Measurements from ENCODE around the gene GSX2. TPM values are rescaled to one million over a fixed set of nuclear protein-coding genes. Genes with fewer than 3 reads are reported as not detected.
"Not testable (repeated sequence)": the region's sequence is repeated elsewhere in the genome, so short reads cannot be mapped to it uniquely, and the experiment has no call there.

Gene GSX2
- total RNA-seq, 1 donor from 2014 or later, result not detected

DNA sequence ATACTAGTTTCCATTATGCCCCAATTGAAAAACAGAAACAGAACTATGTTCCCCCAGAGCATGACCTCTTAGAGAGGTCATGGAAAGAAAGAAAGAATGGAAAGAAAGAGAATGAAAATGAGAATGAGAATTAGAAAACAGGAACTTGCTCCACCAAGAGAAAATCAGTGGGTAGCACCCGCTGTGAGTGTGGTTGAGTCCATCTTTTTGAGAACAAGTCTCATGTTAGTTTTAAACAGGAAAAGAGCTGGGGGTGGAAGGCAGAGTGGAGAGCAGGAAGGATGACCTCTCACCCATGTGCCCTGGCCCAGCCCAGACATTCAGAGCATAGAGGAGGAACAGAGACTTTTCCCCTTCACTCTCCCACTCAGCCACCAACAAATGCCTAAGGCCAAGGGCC lies 4.9 kb downstream of the GSX2 start:
- Histone ChIP-seq H3K27me3 (peaks cover 10% of the 10 kb centered on the region), H3K27ac (no peak overlapping the region), H3K4me3 (no peak overlapping the region), H3K9me3 (no peaks in the 10 kb centered on the region), H3K36me3 (no peaks in the 10 kb centered on the region), H3K4me1 (peaks cover 8 to 26% of the 10 kb centered on the region in 2 donors)
- intact Hi-C loops (cut with DNase I), result loop anchor here (5.0 kb wide), 1 partner anchor 173 kb away; no protein-coding TSS in a partner anchor
- TF ChIP-seq, protein P1, sequence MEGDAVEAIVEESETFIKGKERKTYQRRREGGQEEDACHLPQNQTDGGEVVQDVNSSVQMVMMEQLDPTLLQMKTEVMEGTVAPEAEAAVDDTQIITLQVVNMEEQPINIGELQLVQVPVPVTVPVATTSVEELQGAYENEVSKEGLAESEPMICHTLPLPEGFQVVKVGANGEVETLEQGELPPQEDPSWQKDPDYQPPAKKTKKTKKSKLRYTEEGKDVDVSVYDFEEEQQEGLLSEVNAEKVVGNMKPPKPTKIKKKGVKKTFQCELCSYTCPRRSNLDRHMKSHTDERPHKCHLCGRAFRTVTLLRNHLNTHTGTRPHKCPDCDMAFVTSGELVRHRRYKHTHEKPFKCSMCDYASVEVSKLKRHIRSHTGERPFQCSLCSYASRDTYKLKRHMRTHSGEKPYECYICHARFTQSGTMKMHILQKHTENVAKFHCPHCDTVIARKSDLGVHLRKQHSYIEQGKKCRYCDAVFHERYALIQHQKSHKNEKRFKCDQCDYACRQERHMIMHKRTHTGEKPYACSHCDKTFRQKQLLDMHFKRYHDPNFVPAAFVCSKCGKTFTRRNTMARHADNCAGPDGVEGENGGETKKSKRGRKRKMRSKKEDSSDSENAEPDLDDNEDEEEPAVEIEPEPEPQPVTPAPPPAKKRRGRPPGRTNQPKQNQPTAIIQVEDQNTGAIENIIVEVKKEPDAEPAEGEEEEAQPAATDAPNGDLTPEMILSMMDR (IDR thresholded peaks at IDR 0.05), result no peak
- DNase-seq (ENCODE audit: low spot score in 2 of 2), result no peak

DNA sequence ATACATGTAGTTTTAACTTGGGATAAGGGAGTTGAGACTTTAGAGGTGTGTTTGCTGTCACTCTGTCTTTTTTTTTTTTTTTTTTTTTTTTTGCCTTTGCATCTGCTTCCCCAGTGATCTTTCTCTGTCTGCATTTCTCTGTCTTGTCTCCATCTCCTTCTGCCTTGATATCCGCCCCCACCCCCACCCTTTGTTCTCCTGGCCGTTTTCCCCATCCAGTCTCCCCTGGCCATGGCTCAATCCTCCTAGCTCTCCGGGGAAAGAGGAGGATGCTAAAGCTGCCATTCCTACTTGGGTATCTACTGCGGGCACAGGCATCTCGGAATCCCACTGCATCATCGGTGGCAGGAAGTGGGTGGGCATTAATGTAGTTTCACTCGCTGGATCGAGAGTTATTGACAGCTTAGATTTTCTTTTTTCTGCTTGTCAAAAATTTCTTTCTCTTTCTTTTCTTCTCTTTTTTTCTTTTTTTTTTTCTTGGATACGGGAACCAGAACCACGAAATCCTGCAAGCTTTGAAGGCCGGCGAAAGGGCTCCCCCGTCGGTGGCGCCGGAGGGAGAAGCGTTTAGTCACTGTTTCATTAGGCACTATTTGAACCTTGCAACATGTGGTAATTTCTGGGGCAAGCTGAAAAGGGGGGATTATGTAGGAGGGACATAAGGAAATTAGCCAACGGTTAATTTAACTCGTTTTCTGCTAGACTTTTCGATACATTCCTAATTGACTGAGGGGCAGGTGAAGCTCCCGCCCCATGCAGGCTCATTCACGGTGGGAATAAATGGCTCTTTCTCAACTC lies 8.2 kb downstream of the GSX2 start:
- Histone ChIP-seq H3K4me3 (no peak overlapping the region), H3K36me3 (no peaks in the 10 kb centered on the region), H3K27ac (no peak overlapping the region), H3K9me3 (no peaks in the 10 kb centered on the region), H3K4me1 (peaks cover 0 to 7% of the 10 kb centered on the region in 2 donors), H3K27me3 (peaks cover 8% of the 10 kb centered on the region)
- TF ChIP-seq, protein P1 (IDR thresholded peaks at IDR 0.05), result no peak
- no peak for DNase-seq (ENCODE audit: low spot score in 2 of 2)
- intact Hi-C loops (cut with DNase I), result no loop called here

DNA sequence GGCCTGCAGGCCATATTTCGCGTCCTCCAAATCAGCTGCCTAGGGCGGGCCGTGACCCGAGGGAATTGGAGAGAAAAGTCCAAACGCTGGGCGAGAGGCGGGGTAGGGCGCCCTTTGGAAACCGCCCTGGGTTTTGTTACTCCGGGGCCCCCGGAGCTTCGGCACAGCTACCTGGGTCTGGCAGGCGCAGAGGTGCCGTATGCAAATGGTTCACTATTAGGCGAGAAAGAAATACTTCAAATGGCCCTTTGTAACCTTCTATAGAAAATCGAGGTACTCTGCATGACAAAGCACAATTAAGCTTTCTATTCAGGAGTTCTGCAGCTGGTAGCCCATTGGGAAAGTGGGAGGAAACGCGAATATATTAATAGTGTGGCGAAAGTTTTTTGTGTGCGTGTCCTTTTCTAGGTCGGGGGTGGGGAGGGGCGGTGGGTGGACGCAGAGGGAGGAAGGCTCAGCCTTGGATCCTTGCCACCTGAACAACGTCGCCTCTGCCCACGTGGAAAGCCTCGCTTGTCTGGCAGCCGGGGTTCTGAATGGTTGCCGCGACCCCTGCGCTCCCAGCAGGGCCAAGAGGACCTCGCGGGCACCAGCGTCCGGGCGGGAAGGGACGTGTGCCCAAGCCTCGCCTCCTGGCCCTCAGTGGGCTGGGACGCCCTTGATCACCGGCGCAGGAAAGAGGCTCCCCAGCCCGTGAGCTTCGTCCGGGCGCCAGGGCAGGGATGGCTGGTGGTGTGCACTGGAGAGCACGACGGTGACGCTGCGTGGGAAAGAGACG lies 9.5 kb downstream of the GSX2 start:
- Histone ChIP-seq H3K27ac (no peak overlapping the region), H3K36me3 (no peaks in the 10 kb centered on the region), H3K4me3 (peak overlapping the region; percentile 20 to 24), H3K27me3 (peaks cover 8% of the 10 kb centered on the region), H3K4me1 (peaks cover 0 to 4% of the 10 kb centered on the region in 2 donors), H3K9me3 (no peaks in the 10 kb centered on the region)
- TF ChIP-seq, protein P1 (IDR thresholded peaks at IDR 0.05), result no peak
- intact Hi-C loops (cut with DNase I), result no loop called here
- no peak for DNase-seq (ENCODE audit: low spot score in 2 of 2)

DNA sequence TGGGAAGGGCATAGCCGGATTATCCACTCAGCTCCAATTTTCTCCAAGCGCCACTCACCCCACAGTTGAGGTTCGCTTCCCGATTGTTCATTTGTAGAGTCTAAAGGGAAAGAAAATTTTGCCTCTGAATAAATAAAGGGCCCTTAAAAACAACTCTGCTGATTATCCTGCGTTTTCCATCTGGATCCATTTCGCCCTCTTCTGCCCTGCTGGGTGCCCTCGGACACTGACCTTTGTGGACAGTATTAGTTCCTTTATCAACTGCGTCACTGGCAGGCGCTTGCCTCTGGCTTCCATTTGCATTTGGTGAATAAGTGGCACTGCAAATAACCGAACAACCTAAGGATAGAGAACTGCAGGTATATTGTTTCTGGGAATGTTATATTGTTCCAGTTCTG lies 10.1 kb downstream of the GSX2 start:
- peaks cover 0 to 4% of the 10 kb centered on the region in 2 donors for H3K4me1 ChIP-seq
- DNase-seq (ENCODE audit: low spot score in 2 of 2), result no peak
- no peaks in the 10 kb centered on the region for H3K9me3 ChIP-seq
- TF ChIP-seq, protein P1 (IDR thresholded peaks at IDR 0.05), result no peak
- H3K36me3 ChIP-seq, result no peaks in the 10 kb centered on the region
- peak overlapping the region in 1 of 2 donors; percentile 20 for H3K4me3 ChIP-seq
- intact Hi-C loops (cut with DNase I), result no loop called here
- H3K27ac ChIP-seq, result no peak overlapping the region
- peaks cover 8% of the 10 kb centered on the region for H3K27me3 ChIP-seq

DNA sequence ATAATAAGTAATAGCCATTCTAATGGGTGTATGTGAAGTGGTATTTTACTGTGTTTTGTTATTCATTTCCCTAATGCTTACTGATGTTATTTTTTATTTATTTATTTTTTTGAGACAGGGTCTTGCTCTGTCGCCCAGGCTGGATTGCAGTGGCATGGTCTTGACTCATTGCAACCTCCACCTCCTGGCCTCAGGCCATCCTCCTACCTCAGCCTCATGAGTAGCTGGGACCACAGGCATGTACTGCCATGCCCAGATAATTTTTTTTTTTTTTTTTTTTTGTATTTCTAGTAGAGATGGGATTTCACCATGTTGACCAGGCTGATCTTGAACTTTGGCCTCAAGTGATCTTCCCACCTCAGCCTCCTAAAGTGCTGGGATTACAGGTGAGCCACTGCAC lies 13.2 kb downstream of the GSX2 start:
- H3K9me3 ChIP-seq; H3K27me3 ChIP-seq; H3K27ac ChIP-seq; H3K4me3 ChIP-seq; H3K36me3 ChIP-seq; H3K4me1 ChIP-seq; intact Hi-C loops (cut with DNase I); DNase-seq (ENCODE audit: low spot score in 2 of 2): not testable (repeated sequence)

- H3K4me3 ChIP-seq; H3K27me3 ChIP-seq; H3K4me1 ChIP-seq; intact Hi-C loops (cut with DNase I); DNase-seq (ENCODE audit: low spot score in 2 of 2); H3K27ac ChIP-seq; H3K9me3 ChIP-seq; H3K36me3 ChIP-seq: not testable (repeated sequence)
Observed at GRCh38 chr4:54116246-54116645, 16.3 kb downstream of the GSX2 start.
